Thyroid gland (tissue), 4 donors: Measurements from ENCODE around the gene TSFM. TPM values are rescaled to one million over a fixed set of nuclear protein-coding genes. Genes with fewer than 3 reads are reported as not detected.

Experiments used
- DNase-seq, 2 donors: peaks; one replicate each; pipeline ENCODE4 v3.0.0-alpha.2; 2019
- H3K27ac ChIP-seq, 3 donors: fragments of 200-600 bp; sonication (generic); 1 replicate in 2 of 3; 2 replicates in 1 of 3; pipeline ENCODE4 v1.5.1; 2016 to 2019; ENCODE audit warnings: mild to moderate bottlenecking in 1 of 3, moderate library complexity in 1 of 3
- H3K27me3 ChIP-seq: fragments of 200-600 bp; sonication (generic); one replicate; pipeline ENCODE4 v1.5.1; 2019
- H3K36me3 ChIP-seq, 2 donors: fragments of 200-600 bp; sonication (generic); one replicate each; pipeline ENCODE4 v1.5.1; 2016 to 2019
- H3K4me1 ChIP-seq, 2 donors: fragments of 200-600 bp; sonication (generic); one replicate each; pipeline ENCODE4 v1.5.1; 2017 to 2019
- H3K4me3 ChIP-seq, 3 donors: fragments of 200-600 bp; sonication (generic); replicated peaks in 1 of 3; 1 replicate in 2 of 3; 2 replicates in 1 of 3; pipeline ENCODE4 v1.5.1; 2016; ENCODE audit warnings: mild to moderate bottlenecking in 1 of 3
- H3K9me3 ChIP-seq: fragments of 200-600 bp; sonication (generic); one replicate; pipeline ENCODE4 v1.5.1; 2017
- CTCF ChIP-seq, 6 experiments: fragments of 200-600 bp in 3 of 6; fragments of 450-650 bp in 3 of 6; sonication (generic) in 3 of 6; IDR thresholded peaks; one replicate each; pipeline ENCODE4 v1.5.1; 2016 to 2019; ENCODE audit warnings: antibody characterized with exemption in 6 of 6, mild to moderate bottlenecking in 2 of 6, inconsistent platforms in 1 of 6, moderate library complexity in 1 of 6
- POLR2A ChIP-seq, 2 donors: fragments of 450-650 bp; IDR thresholded peaks; one replicate each; pipeline ENCODE4 v1.6.1; 2017; ENCODE audit warnings: antibody characterized with exemption in 2 of 2, mild to moderate bottlenecking in 2 of 2, moderate library complexity in 1 of 2
- WGBS, 2 donors: methylation state at CpG; one replicate each; pipeline ENCODE4 v1.1.5; 2017; 5-methylcytosine and 5-hydroxymethylcytosine counted together
- intact Hi-C: fragments of 100-400 bp; cut with DNase I; formaldehyde crosslinking; loops from one replicate; pipeline ENCODE4 v1.15.1; 2023
- total RNA-seq, 4 donors: library from RNA; depleted of rRNA; stranded (reverse); fragments of >200 nt; gene quantifications; one replicate each; pipeline ENCODE4 v1.2.3, GENCODE V29; 2016

TSFM gene
- total RNA-seq, 4 donors from 2014 or later = 19.4 to 32.0 (median 25.5) TPM

GRCh38 chr12:57795354-57795753 lies 12.8 kb downstream of the TSFM start:
- intact Hi-C loops = no loop called here
- H3K36me3 ChIP-seq = peaks cover 48 to 57% of the 10 kb centered on the region in 2 donors
- no peaks in the 10 kb centered on the region for H3K4me1 ChIP-seq
- no peaks in the 10 kb centered on the region for H3K9me3 ChIP-seq
- H3K27me3 ChIP-seq = no peaks in the 10 kb centered on the region
- no peak overlapping the region for H3K27ac ChIP-seq
- DNase-seq = no peak
- no peak overlapping the region for H3K4me3 ChIP-seq
- TF ChIP-seq POLR2A (IDR thresholded peaks at IDR 0.05) (no peak), CTCF (IDR thresholded peaks at IDR 0.05) (no peak)
- 94 to 96% methylated on average over 6 of the region's 6 CpGs for WGBS, 2 donors

- Histone ChIP-seq H3K4me3 (no peak overlapping the region), H3K9me3 (no peaks in the 10 kb centered on the region), H3K4me1 (no peaks in the 10 kb centered on the region), H3K27me3 (no peaks in the 10 kb centered on the region), H3K27ac (no peak overlapping the region), H3K36me3 (peaks cover 59 to 64% of the 10 kb centered on the region in 2 donors)
- no peak for DNase-seq
- TF ChIP-seq CTCF (IDR thresholded peaks at IDR 0.05) = no peak
- no peak for TF ChIP-seq POLR2A (IDR thresholded peaks at IDR 0.05)
- intact Hi-C loops = no loop called here
- WGBS, 2 donors = 98% methylated on average over 1 of the region's 1 CpG
Measured at GRCh38 chr12:57796996-57797395, 14.4 kb downstream of the TSFM start.

GRCh38 chr12:57797933-57798332 lies 15.3 kb downstream of the TSFM start:
- no peak overlapping the region for H3K4me3 ChIP-seq
- no peaks in the 10 kb centered on the region for H3K4me1 ChIP-seq
- WGBS, 2 donors = 96% methylated on average over 1 of the region's 1 CpG
- no peaks in the 10 kb centered on the region for H3K27me3 ChIP-seq
- TF ChIP-seq CTCF (IDR thresholded peaks at IDR 0.05) = no peak
- TF ChIP-seq POLR2A (IDR thresholded peaks at IDR 0.05) = no peak
- H3K27ac ChIP-seq = no peak overlapping the region
- DNase-seq = no peak
- intact Hi-C loops = no loop called here
- H3K36me3 ChIP-seq = peaks cover 61 to 62% of the 10 kb centered on the region in 2 donors
- no peaks in the 10 kb centered on the region for H3K9me3 ChIP-seq

- intact Hi-C loops = no loop called here
- Histone ChIP-seq H3K27me3 (no peaks in the 10 kb centered on the region), H3K4me3 (no peak overlapping the region), H3K27ac (no peak overlapping the region), H3K9me3 (no peaks in the 10 kb centered on the region), H3K4me1 (no peaks in the 10 kb centered on the region), H3K36me3 (peaks cover 49 to 67% of the 10 kb centered on the region in 2 donors)
- no peak for DNase-seq
- WGBS, 2 donors = 95% methylated on average over 3 of the region's 3 CpGs
- no peak for TF ChIP-seq POLR2A (IDR thresholded peaks at IDR 0.05)
- no peak for TF ChIP-seq CTCF (IDR thresholded peaks at IDR 0.05)
Measured at GRCh38 chr12:57800965-57801364, 18.4 kb downstream of the TSFM start.

GRCh38 chr12:57802607-57803006 lies 20.0 kb downstream of the TSFM start:
- TF ChIP-seq POLR2A (IDR thresholded peaks at IDR 0.05) = no peak
- TF ChIP-seq CTCF (IDR thresholded peaks at IDR 0.05) = no peak
- Histone ChIP-seq H3K4me1 (no peaks in the 10 kb centered on the region), H3K27me3 (no peaks in the 10 kb centered on the region), H3K27ac (no peak overlapping the region), H3K4me3 (no peak overlapping the region), H3K36me3 (peaks cover 49 to 75% of the 10 kb centered on the region in 2 donors), H3K9me3 (no peaks in the 10 kb centered on the region)
- intact Hi-C loops = no loop called here
- WGBS, 2 donors = 94 to 100% methylated on average over 1 of the region's 1 CpG
- DNase-seq = no peak
